T-helper 1 cell treated with Interleukin-12 subunit alpha and Interleukin-12 subunit beta and Interleukin-4 antibody, amounts not matched to agents 30 μg/mL and 1 μg/mL, for 36 hours (primary cell): ENCODE data around the gene SFR1.

Source experiments
- H3K27ac Mint-ChIP-seq: one replicate; pipeline ENCODE4 v1.8.0; 2021; ENCODE audit warnings: mild to moderate bottlenecking, mixed read lengths
- H3K27me3 Mint-ChIP-seq: one replicate; pipeline ENCODE4 v1.8.0; 2021; ENCODE audit warnings: low read depth, mixed read lengths
- H3K36me3 Mint-ChIP-seq: one replicate; pipeline ENCODE4 v1.8.0; 2021; ENCODE audit warnings: low read depth, mixed read lengths
- H3K4me1 Mint-ChIP-seq: one replicate; pipeline ENCODE4 v1.8.0; 2021; ENCODE audit warnings: low read depth, mixed read lengths
- H3K4me3 Mint-ChIP-seq: one replicate; pipeline ENCODE4 v1.8.0; 2021; ENCODE audit warnings: mild to moderate bottlenecking, moderate library complexity, mixed read lengths
- H3K9me3 Mint-ChIP-seq: one replicate; pipeline ENCODE4 v1.8.0; 2021; ENCODE audit warnings: mixed read lengths

The SFR1 gene, protein sequence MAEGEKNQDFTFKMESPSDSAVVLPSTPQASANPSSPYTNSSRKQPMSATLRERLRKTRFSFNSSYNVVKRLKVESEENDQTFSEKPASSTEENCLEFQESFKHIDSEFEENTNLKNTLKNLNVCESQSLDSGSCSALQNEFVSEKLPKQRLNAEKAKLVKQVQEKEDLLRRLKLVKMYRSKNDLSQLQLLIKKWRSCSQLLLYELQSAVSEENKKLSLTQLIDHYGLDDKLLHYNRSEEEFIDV

DNA sequence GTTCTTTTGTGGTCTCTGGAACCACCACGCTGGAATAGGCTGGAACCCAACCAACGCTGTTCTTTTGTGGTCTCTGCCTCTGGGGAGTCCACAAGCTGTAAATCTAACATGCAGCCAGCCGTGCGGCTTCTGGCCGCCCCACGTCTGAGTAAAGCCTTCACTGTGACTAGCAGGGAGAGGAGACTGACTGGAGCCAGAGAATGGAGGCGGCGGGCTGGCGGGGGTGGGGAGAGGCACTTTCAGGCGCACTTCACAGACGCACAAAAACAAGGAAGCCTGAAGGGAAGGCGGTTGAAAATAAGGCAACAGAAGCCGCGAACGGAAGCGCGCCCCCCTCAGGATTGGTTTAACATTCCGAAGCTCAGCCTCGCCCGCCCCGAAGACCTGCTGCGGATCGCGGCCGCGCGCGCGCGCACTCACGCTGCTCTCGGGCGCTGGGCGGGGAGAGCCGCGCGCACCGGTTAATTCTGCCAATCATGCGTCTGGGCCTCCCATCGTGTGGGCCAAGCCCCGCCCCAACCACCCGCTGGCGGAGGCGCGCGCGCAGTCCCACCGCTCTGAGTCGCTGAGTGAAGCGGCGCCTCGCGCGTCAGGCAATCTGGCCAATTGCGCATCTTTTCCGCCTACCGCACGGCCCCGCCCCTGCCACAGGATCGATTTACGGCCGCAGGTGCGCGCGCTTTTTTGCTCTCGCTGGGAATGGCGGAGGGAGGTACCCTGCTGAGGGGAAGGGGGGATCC is at the start of gene SFR1:
Gene SFR1, plus strand, starts transcription at position 687 of the 740 bp plus-strand sequence. Its CDS starts 13 bp downstream, at position 700.
- Mint-ChIP-seq H3K4me3 (peak within 1 kb of the TSS; percentile 88), H3K4me1 (peaks cover 32% of the 10 kb centered on the region), H3K9me3 (no peaks in the 10 kb centered on the region), H3K36me3 (peaks cover 11% of the 10 kb centered on the region), H3K27me3 (peaks cover 9% of the 10 kb centered on the region), H3K27ac (peak within 1 kb of the TSS; percentile 99)

DNA sequence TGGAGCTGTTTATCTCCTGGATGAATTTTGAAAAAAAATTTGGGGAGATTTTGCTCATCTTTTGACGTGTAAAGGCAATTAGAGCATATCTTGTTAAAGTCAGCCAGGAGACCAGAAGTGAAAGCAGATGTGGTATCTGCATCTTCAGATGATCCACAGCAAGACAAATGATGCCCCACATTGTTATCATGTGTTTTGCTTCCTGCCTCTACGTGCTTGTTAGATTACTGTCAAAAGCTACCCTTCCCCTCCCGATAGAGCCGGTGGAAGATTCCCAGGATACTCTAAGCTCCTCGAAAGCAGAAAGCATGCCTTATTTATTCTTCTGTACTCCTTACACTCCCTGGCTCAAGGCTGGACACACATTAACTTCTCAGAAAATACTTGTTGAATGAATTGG is 49.2 kb upstream of the SFR1 start:
- Mint-ChIP-seq H3K27ac (no peak overlapping the region), H3K4me3 (no peak overlapping the region), H3K9me3 (no peaks in the 10 kb centered on the region), H3K27me3 (peaks cover 1% of the 10 kb centered on the region), H3K36me3 (no peaks in the 10 kb centered on the region), H3K4me1 (no peaks in the 10 kb centered on the region)

DNA sequence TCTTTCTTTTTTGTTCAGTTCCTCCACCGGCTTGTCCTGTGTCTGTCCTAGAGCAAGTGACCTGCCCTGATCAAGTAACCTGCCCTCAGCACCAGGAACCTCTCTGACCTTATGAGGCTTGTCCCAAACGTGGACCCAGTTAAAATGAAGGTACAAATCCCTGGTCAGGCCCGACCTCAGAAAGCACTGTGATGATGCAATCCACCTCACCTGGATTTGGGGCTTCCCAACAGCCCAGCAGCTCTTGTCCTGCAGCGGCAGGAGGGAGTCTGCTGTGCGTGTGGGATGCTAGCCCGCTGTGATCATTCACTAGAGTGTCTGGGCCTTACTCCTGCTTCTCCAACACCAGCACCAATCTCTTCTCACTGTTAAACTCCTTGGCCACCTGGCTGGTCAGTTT is 47.5 kb upstream of the SFR1 start:
- peaks cover 4% of the 10 kb centered on the region for H3K27me3 Mint-ChIP-seq
- no peak overlapping the region for H3K4me3 Mint-ChIP-seq
- no peaks in the 10 kb centered on the region for H3K9me3 Mint-ChIP-seq

DNA sequence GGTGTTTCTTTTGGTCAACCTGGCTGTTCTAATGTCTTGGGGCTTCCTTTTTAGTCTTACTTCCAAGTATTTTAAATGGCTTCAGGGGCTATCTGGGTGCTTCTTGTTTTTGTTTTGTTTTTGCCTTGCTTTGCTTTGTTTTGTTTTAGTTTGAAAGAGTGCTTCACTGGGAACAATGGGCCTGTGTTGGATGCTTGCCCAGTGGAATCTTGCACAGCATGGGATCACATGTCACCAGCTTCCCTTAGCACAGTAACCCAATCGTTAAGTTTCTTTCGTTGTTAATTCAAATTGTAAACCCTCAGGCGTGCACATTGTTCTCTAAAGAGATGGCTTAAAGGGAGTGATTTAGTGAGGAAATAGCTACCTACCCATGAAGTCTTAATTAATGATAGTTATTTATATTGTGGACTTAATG is 45.2 kb upstream of the SFR1 start:
- no peak overlapping the region for H3K27ac Mint-ChIP-seq
- H3K4me1 Mint-ChIP-seq, result no peaks in the 10 kb centered on the region
- H3K4me3 Mint-ChIP-seq, result no peak overlapping the region
- peaks cover 9% of the 10 kb centered on the region for H3K27me3 Mint-ChIP-seq
- no peaks in the 10 kb centered on the region for H3K9me3 Mint-ChIP-seq
- H3K36me3 Mint-ChIP-seq, result no peaks in the 10 kb centered on the region

More for the DNA sequence above, 47.5 kb upstream of the SFR1 start:
- Mint-ChIP-seq H3K27ac (no peak overlapping the region), H3K4me1 (no peaks in the 10 kb centered on the region), H3K36me3 (no peaks in the 10 kb centered on the region)

DNA sequence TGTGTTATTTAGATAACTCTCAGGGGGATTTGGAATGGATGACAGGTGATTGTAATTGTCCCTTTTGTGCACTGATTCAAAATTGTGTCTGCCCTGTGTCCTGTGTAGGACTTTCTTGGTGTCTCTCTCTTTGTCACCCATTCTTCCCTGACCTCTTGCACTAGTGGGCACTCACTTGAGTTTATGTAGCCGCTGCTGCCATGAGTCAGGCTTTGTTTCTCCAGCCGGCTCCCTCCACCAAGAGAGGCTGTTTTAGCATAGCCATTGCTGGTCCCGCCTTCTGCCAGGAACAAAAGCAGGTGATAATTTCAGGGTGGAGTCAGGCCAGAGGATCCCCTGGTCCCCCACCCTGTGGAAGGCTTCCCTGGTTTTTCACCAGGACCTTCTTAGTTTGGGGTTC is 44.7 kb upstream of the SFR1 start:
- Mint-ChIP-seq H3K4me1 (no peaks in the 10 kb centered on the region), H3K27me3 (peaks cover 9% of the 10 kb centered on the region), H3K9me3 (no peaks in the 10 kb centered on the region), H3K36me3 (no peaks in the 10 kb centered on the region), H3K27ac (no peak overlapping the region), H3K4me3 (no peak overlapping the region)

DNA sequence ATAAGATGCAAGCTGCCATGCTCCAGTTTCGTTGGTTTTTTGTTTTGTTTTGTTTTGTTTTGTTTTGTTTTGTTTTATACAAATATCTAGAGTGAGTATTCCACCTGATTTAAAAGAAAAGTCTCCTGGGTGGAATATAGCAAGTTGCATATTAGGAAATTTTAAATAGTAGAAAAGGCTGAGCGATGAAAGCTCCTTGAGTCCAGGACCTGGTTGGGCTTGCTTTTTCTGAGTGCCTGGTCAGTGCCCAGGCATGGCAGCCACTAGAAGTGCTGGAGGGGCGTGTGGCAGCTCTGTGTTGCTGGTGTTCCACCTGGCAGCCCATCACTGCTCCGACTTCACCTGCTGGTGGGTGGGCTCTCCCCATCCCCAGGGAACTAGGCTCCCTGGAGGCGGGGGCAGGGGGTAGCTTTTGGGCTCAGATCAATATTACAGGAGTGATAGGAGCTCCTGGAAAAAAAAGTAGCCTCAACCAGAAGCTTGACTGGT is 44.3 kb upstream of the SFR1 start:
- Mint-ChIP-seq H3K4me3 (no peak overlapping the region), H3K27ac (no peak overlapping the region), H3K4me1 (no peaks in the 10 kb centered on the region), H3K27me3 (peaks cover 9% of the 10 kb centered on the region), H3K9me3 (no peaks in the 10 kb centered on the region), H3K36me3 (no peaks in the 10 kb centered on the region)

DNA sequence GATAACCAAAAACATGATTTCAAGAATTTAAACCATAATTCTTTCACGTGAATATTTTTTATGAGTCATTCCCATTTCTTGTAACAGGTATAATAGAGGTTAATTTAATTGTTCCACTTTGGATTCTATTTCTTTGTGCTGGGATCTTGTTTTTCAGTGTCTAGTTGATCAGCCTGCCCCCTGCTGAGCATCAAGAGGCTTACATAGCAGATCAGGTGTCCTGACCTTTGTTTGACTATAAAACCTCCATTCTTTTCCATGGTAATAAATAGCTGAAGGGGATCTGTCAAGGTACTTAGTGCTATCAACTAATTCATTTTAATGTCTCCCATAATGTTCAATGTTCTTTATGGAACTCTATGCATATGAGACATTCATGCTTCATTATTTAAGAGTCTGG is 41.2 kb upstream of the SFR1 start:
- Mint-ChIP-seq H3K4me1 (no peaks in the 10 kb centered on the region), H3K9me3 (no peaks in the 10 kb centered on the region), H3K4me3 (no peak overlapping the region), H3K36me3 (no peaks in the 10 kb centered on the region), H3K27ac (no peak overlapping the region), H3K27me3 (peaks cover 13% of the 10 kb centered on the region)

DNA sequence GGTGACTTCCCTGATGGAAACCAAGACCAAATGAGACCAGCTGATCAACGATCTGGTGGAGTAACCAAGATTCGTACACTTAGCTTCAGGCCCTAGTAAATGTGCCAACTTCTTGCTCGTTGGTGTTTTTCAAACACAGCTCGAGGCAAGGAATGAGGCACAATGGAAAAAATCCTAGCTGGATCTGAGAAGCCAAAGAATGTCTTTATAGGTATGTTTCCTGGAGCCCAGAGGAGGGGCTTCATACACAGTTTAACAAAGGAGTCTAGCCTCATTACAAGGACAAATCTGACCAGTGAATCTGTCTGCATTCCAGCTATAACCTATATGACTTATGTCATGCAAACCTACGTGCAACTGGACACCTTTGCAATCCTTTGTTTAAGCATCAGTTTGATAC is 40.0 kb upstream of the SFR1 start:
- Mint-ChIP-seq H3K4me1 (no peaks in the 10 kb centered on the region), H3K36me3 (no peaks in the 10 kb centered on the region), H3K4me3 (no peak overlapping the region), H3K27me3 (peaks cover 13% of the 10 kb centered on the region), H3K27ac (no peak overlapping the region), H3K9me3 (no peaks in the 10 kb centered on the region)

DNA sequence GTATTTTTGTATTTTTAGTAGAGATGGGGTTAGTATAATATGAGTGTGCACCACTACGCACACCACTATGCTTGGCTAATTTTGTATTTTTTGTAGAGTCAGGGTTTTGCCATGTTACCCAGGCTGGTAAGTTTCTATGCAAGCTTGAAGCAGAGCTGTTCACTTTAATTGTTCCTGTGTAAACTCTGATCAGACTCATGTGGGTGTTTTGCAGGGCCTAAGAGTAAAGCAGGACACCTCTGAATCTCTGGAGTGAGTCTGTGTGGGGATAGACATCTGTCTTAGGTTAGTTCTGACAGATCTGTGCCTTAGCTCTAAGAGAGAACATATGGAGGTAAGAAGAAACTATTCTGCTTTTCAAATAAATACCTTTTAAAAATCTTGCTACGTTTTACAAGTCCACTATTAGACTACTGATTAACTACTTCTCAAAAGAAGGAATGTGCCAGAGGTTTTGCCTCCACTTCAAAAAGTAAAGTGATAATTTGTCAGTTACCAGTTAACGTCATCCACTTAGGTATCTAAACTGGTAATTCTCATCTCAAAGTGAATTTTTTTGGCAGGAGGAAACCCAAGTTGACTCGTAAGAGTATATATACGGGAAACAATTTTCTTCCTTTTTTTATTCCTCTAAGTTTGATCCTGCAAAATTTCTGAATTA is 37.4 kb upstream of the SFR1 start:
- H3K27me3 Mint-ChIP-seq, result peaks cover 9% of the 10 kb centered on the region
- H3K4me3 Mint-ChIP-seq, result no peak overlapping the region
- no peaks in the 10 kb centered on the region for H3K4me1 Mint-ChIP-seq
- no peak overlapping the region for H3K27ac Mint-ChIP-seq
- H3K9me3 Mint-ChIP-seq, result no peaks in the 10 kb centered on the region
- H3K36me3 Mint-ChIP-seq, result no peaks in the 10 kb centered on the region

DNA sequence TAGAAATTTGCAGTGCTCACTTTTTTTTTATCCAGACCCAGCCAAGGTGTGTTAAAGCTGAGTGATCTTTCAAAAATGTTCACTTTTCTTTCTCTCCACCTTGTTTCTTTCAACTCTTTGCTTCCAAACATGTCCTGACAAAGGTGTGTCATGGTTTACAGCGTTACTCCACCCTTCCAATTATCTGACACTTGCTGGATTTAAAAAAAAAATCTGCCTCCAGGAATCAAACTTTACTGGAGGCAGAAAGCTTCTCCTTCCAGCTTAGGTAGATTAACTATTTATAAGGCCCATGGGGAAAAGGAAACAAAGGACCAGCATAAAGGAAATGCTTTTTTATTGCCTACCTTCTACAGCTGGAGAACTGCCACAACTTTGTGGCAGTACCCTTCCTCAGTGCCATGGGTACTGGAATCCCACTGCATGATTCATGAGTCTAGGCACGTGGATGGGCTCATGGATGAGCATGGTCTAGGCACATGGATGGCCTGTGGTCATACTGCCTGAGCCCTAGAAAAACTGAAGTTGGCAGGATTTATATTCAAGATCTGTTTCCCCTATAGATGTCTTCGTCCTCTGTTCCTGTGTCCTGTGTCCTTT is 36.1 kb upstream of the SFR1 start, which contains the start of gene COL17A1:
Gene COL17A1, minus strand, starts transcription at position 80 of the 600 bp plus-strand sequence. CDS start 5,207 bp downstream, outside the sequence.
- no peaks in the 10 kb centered on the region for H3K4me1 Mint-ChIP-seq
- H3K27ac Mint-ChIP-seq, result no peak within 1 kb of the TSS
- H3K4me3 Mint-ChIP-seq, result no peak within 1 kb of the TSS
- H3K27me3 Mint-ChIP-seq, result peaks cover 5% of the 10 kb centered on the region
- H3K36me3 Mint-ChIP-seq, result no peaks in the 10 kb centered on the region
- H3K9me3 Mint-ChIP-seq, result no peaks in the 10 kb centered on the region

DNA sequence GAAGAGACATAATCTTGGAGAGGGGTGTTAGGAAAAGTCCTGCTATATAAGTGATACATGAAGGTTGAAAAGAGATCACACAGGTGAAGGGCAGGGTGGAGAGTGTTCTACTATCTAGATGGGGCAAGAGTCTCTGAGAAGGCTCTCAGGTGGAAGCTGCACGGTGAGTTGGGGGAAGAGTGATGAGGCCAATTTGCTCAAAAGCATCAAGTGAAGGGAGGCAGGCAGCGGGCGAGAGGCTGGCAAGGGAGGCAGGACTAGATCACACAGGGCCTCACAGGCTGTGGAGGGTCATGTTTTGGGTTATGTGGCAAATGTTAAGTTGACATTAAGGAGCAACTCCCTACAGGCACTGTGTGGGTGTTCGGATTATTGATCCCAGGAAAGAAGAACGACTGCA is 33.7 kb upstream of the SFR1 start:
- Mint-ChIP-seq H3K27me3 (peaks cover 5% of the 10 kb centered on the region), H3K9me3 (no peaks in the 10 kb centered on the region), H3K4me1 (no peaks in the 10 kb centered on the region), H3K4me3 (no peak overlapping the region), H3K36me3 (no peaks in the 10 kb centered on the region), H3K27ac (no peak overlapping the region)

DNA sequence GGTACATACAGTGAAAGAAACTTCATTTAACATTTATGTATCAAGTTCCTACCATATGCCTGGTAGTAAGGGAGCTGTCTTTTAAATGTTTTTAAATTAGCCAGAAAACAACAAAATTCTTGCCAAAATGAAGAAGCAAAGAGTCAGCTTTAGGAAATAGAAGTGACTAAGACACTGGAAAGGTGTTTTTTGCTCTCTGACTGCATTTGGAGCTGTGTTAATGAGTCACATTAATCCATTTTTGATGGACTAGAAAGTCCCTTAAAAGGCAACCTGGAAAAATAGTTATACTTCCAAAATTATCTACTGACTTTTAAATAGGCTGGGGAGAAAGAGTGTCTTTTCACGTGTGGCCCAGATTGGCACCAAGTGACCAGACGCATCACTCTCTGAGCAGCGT is 32.4 kb upstream of the SFR1 start:
- no peaks in the 10 kb centered on the region for H3K9me3 Mint-ChIP-seq
- no peak overlapping the region for H3K4me3 Mint-ChIP-seq
- H3K4me1 Mint-ChIP-seq, result no peaks in the 10 kb centered on the region
- no peaks in the 10 kb centered on the region for H3K36me3 Mint-ChIP-seq
- peaks cover 5% of the 10 kb centered on the region for H3K27me3 Mint-ChIP-seq
- H3K27ac Mint-ChIP-seq, result no peak overlapping the region

DNA sequence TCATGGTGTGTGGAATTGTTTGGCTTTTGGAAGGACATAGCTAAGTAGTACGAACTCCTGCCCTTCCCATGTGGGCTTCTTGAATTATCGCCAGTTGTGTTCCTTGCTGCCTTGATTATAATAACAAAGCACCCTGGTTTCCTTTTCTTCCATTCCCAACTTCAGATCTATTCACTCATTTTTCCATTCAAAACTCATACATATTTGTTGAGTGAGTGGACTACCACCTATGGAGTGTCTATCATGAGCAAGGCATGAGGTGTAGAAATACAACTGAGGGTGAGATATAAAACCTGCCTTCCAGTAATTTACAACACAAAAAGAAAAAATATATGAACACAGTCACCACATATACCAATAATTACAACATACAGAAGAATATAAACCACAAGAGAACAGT is 31.4 kb upstream of the SFR1 start:
- Mint-ChIP-seq H3K27me3 (peaks cover 2% of the 10 kb centered on the region), H3K9me3 (no peaks in the 10 kb centered on the region), H3K36me3 (no peaks in the 10 kb centered on the region), H3K4me1 (no peaks in the 10 kb centered on the region), H3K27ac (no peak overlapping the region), H3K4me3 (no peak overlapping the region)

DNA sequence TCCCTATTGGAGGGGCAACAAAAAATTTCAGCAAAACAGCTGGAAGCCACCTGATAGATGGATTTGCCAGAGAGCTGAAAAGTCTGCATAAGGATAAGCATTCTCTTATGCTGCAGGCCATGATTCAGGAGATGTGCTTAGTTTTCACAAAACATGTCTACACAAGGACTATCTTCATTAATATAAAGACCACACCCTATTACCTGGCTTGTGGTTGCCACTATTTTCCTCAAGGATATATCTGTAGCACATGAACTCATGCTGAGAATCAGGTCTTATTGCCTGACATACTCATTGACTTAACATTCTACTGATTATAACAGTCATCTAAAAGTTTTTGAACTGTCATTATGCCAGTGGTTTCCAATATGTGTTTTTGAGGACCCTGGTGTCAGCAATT is 29.2 kb upstream of the SFR1 start:
- Mint-ChIP-seq H3K36me3 (no peaks in the 10 kb centered on the region), H3K9me3 (peaks cover 11% of the 10 kb centered on the region), H3K27ac (no peak overlapping the region), H3K27me3 (no peaks in the 10 kb centered on the region), H3K4me3 (no peak overlapping the region), H3K4me1 (no peaks in the 10 kb centered on the region)
